ENCODE measurements around the gene CSTB.
"Not testable (repeated sequence)": the region's sequence is repeated elsewhere in the genome, so short reads cannot be mapped to it uniquely, and the experiment has no call there.

Gene CSTB

GRCh38 chr21:43775795-43776430, at the start of gene CSTB:
CSTB (minus strand) TSS chr21:43776308; CDS start chr21:43776269, 39 bp downstream.
- DNase-seq (ENCODE audit: low read depth in 2 of 2) = peak; percentile 62 to 79

- no peak for DNase-seq (ENCODE audit: low read depth in 2 of 2)
These were observed 49.3 kb upstream of the CSTB start for GRCh38 chr21:43825242-43825935.

GRCh38 chr21:43824333-43825241, 48.5 kb upstream of the CSTB start:
- no peak for DNase-seq (ENCODE audit: low read depth in 2 of 2)

- DNase-seq (ENCODE audit: low read depth in 2 of 2) = not testable (repeated sequence)
These were observed 46.6 kb upstream of the CSTB start for GRCh38 chr21:43822741-43823140.

GRCh38 chr21:43822166-43822565, 46.1 kb upstream of the CSTB start:
- not testable (repeated sequence) for DNase-seq (ENCODE audit: low read depth in 2 of 2)

GRCh38 chr21:43820466-43820865, 44.4 kb upstream of the CSTB start:
- no peak for DNase-seq (ENCODE audit: low read depth in 2 of 2)

- no peak for DNase-seq (ENCODE audit: low read depth in 2 of 2)
These were observed 43.6 kb upstream of the CSTB start for GRCh38 chr21:43819511-43820405.

GRCh38 chr21:43818685-43819084, 42.6 kb upstream of the CSTB start:
- no peak for DNase-seq (ENCODE audit: low read depth in 2 of 2)

GRCh38 chr21:43817157-43818086, 41.3 kb upstream of the CSTB start:
- DNase-seq (ENCODE audit: low read depth in 2 of 2) = no peak

- DNase-seq (ENCODE audit: low read depth in 2 of 2) = no peak
These were observed 40.5 kb upstream of the CSTB start for GRCh38 chr21:43816611-43817071.

GRCh38 chr21:43815991-43816390, 39.9 kb upstream of the CSTB start:
- DNase-seq (ENCODE audit: low read depth in 2 of 2) = no peak

- no peak for DNase-seq (ENCODE audit: low read depth in 2 of 2)
These were observed 39.1 kb upstream of the CSTB start for GRCh38 chr21:43815107-43815613.

- no peak for DNase-seq (ENCODE audit: low read depth in 2 of 2)
These were observed 38.4 kb upstream of the CSTB start for GRCh38 chr21:43814215-43815106.

GRCh38 chr21:43813656-43813980, 37.5 kb upstream of the CSTB start:
- no peak for DNase-seq (ENCODE audit: low read depth in 2 of 2)

GRCh38 chr21:43812957-43813655, 37.0 kb upstream of the CSTB start:
- no peak for DNase-seq (ENCODE audit: low read depth in 2 of 2)

- DNase-seq (ENCODE audit: low read depth in 2 of 2) = no peak
These were observed 36.2 kb upstream of the CSTB start for GRCh38 chr21:43812139-43812821.

GRCh38 chr21:43811262-43812105, 35.4 kb upstream of the CSTB start:
- DNase-seq (ENCODE audit: low read depth in 2 of 2) = no peak

Data from stimulated activated CD8-positive, alpha-beta memory T cell treated with anti-CD3 and anti-CD28 coated beads, Interleukin-15, amount 100 ng/mL, for 48 hours (primary cell).